GM21717 (cell line): ENCODE data around the gene GMDS.
A peak's percentile ranks its signal among the peaks of the same experiment; 100 is the strongest.

ENCODE experiments used
- ATAC-seq: cut with Tn5 transposase; IDR thresholded peaks from one replicate; pipeline ENCODE4 v1.9.1; 2021; ENCODE audit warnings: mild to moderate bottlenecking, moderate library complexity; ENCODE audit not compliant: unreplicated experiment

The GMDS gene

DNA sequence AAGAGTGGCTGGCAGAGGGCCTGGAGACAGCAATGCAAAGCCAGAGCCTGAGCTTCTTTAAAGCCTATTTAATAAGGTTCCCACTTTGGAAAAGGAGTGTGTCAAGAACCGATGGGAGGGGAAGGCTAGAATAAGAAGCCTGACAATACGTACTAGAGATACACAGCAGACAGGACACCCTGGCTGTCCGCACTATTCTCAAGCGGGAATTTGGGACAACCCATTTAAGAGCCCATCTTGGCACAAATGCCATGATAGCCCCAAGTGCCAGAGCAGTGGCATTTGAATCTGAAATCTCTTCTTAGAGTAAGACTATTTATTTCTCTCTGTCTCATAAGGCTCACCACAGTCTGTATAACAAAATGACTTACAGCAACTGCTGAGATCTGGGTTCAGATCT, 3.1 kb downstream of the GMDS start:
- ATAC-seq, result no peak

DNA sequence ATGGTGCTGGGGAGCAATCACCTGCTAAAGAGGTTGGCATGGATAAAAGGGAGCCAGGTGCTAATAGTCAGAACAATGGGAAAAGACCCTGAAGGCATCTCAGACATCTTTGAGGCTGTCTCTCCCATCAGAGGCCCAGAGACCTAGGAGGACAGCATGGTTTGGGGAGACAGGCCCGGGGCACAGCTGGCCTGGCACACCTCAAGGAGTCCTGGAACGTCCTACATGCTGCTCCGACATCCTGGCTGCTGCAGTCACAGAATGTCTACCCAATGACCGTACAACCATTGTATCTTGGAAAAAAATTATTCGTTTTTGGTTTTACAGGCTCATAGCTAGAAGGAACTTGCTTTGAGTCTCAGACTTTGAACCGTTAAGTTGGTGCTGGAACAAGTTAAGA, 4.4 kb downstream of the GMDS start:
- ATAC-seq, result no peak

DNA sequence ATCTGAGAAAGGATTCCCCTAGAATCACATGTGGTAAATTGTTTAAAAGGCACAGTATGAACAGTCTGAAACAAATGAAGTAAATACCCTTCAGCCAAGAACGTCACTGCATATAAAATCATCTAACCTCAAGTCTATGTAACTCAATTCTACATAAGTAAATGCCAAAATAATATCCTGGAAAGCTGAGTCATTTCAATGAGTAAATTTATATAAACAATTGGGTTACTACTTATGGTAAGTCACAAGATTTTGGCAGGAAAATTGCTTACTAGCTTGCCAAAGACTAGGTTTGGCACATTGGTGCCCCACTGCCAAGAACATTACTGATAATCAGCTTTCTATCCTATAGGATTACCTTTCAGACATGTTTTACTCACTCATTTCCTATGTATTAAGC, 8.4 kb downstream of the GMDS start:
- ATAC-seq, result no peak

DNA sequence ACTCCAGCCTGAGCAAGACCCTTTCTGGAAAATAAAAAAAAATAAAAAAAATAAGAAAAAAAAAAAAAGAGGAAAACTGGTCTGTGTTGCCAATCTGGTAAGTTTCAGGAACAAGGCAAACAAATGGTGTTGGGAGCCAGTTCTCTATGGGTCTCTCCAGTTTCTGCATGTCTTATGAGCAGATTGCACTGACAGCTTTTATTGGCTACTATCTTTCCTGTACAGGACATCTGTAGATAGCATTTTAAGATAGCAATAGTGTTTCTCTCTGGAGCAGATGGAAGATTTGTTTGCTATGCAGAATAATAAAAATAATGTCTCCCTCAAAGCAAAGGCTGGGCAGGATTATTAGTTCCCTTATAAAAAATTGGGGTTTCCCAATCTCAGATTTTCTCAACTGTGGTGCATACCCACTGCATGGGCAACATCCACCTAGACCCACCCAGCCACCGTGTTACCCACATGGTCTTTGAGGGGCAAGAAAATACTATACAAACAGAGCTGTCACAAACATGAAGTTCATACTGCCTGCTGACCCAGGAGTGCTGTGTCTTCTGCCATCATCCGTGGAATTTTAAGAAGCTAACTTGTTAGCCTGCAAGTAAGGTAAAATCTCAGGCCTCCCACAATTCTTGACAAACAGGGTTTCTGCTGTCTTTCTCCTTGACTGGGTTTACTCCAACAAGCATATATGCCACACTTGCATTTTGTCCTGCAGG, 9.5 kb downstream of the GMDS start:
- no peak for ATAC-seq

DNA sequence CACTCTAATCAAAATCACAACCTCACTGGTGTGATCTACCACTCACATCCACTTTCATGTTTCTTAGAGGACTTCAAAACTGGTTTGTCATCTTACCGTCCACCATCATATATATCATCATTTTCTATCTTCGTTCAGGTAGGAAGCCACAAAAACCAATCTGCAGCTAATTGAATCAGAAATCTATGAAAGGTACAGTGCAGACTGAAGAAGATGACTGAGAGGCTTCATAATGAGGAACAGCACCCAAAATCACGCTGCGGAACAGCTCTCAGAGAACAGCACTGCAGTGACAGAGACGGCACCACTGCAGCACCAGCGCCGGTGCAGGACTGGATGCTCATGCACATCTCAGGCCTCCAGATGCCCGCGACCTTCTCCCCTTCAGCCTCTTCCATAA, 13.0 kb downstream of the GMDS start:
- no peak for ATAC-seq

DNA sequence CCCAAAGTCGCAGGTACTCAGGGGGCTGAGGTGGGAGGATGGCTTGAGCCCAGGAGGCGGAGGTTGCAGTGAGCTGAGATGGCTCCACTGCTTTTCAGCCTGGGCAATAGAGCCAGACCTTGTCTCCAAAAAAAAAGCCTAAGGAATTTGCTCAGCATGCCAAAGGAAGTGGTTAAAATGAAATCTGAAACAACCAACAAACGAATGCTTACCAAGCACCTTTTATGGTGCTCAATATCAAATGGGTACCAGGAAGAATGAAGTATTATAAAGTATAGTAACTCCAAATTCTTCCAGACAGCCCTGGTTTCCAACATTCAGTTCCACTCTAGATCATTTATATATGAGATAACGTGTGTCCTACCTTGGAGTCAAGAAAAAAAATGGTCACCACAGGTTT, 14.0 kb downstream of the GMDS start:
- no peak for ATAC-seq

DNA sequence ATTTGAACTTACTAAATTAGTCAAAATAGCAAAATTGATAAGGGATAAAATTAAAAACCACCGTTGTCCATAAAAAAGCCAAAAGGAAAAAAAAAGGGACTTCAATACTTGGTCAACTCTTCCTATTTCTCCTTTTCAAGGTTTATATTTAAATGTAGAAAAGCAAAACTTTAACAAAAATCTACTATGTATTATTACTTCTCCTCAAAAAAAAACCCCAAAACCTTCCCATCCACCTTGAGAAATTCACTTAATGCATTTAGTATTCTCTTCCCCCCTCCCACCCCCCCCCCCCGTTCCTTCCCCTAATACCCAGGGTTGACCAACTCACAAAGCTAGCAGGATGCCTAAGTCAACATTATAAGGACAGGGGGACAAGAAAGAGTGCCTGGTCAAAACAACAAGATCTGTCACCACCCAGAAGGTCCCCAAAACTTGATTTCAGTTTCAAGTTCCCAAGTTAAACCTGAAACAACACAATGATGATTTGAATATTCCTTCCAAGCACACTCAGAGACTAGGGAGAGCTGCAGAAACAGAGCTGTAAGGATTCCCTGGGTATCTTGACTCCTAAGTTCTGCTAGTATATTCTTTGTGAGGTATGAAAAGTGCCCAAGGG, 14.6 kb downstream of the GMDS start:
- ATAC-seq, result peak; percentile 73

DNA sequence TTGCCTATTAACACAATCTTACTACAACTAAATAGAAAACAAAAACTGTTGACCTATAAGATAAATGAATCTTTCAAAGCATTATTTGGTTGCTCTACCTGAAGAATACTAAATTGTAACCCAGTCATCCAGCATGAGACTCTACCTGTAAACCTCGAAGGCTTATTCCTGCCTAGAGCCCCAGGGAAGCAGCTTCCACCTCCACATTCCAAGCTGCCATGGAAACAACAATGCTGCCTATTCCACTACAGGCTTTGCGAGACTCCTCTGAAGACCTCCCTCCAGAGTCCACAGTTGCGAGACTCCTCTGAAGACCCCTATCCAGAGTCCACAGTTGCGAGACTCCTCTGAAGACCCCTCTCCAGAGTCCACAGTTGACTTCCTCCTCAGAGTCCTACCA, 15.7 kb downstream of the GMDS start:
- ATAC-seq, result no peak

DNA sequence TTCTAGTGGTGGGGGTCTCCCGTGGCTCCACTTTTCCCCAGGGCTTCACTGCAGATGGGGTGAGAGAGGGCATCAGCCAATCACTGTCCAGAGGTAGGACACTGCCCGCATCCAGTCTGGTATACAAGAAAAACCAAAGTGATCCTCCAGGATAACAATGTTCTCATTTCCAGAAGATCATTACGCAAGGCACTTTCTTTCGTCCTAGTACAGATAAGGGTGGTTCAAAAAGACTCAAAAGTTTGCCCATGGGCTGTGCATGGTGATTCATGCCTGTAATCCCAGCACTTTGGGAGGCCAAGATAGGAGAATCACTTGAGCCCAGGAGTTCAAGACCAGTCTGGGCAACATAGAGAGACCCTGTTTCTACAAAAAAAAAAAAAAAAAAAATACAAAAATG, 16.4 kb downstream of the GMDS start:
- ATAC-seq, result no peak

DNA sequence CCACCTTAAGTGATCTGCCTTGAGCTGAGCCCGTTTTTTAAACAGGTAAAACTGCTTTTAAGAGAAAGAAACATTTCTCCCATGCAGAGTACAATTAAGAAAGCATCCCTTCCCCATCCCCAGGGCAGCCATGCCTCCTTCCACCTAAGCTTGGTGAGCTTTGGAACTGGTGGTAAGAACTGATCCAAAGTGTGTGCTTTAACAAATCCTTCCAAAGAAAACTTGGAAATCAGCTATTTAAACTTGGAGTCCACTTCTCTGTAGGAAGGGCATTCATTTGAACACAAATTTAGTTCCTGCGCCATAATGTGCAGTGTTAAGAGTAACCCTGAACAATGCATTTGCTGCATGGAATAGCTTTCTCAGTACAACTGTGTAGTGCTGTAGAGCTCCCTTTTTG, 17.0 kb downstream of the GMDS start:
- ATAC-seq, result no peak

DNA sequence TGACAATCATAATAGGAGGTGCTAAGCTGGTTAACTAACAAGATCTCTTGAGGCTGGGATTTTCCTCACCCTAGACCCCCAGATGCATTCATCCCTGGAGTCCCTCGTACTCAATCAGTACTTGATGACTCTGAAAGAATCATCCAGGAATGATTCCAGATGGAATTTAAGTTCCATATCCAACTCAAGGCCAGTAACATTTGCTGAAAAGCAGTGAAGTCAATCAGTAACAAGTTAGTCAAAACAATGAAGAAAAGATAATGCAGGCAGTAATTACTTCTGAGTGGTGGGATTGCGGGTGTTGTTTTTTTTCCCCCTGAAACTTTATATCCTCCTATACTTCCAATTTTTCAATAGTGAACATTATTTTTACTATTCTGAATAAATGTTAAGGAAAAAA, 18.6 kb downstream of the GMDS start:
- ATAC-seq, result no peak

DNA sequence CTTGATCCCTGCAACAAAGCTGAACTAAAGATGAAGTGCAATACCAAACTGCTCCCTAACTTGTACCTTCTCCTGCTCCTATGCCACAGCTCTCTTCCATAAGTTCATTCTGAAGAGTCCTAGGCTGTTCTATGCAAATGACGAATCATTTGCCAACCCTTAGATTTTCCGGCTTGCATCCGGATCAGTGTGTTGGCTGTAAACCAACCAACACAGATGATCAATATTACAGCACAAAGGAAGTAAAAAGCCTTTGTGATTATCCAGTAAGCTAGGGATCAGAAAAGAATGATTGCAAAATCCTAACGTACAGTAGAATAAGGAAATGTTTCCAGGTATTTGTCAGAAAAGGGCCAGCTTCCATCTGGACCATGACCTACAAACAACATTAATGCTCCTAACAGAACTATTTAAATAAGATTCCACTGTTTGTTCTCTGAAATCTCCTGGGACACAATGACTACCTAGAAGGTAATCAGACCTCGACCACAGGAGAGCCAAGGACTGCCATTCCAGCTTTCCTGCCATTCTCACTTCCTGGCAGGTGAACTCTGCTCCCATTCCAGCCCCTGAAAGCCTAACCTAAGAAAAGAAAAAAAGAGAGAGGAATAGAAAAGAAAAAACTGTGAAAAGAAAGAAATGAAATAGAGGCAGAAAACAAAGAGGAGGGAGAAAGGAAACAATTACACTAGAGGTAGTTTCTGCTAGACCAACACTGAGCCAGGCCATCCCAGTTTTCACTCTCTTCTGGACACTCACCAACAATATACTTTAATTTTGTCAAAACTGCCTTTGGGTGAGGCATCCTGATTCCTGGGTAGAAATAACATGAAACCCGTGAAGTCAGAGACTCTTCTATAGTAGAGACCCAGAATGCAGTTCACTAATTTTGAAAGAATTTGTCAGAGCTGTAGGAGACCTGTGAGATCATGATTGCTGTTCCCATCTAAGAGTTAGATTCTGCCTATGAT, 19.7 kb downstream of the GMDS start:
- no peak for ATAC-seq

DNA sequence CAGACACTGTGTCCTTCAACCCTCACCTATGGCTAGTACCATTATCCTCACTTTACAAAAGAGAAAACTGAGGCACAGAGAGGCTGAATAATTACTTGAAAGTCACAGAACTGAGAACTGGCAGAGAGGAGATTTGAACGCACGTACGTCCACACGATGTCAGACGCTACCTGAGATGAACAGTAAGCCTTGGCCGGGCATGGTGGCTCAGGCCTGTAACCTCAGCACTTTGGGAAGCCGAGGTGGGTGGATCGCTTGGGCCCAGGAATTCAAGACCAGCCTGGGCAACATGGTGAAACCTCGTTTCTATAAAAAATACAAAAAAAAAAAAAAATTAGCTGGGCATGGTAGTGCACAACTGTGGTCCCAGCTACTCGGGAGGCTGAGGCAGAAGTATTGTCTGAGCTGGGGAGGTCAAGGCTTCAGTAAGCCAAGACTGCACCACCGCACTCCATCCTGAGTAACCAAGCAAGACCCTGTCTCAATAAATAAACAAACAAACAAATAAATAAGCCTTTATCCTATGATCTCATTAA, 20.5 kb downstream of the GMDS start:
- ATAC-seq, result no peak

DNA sequence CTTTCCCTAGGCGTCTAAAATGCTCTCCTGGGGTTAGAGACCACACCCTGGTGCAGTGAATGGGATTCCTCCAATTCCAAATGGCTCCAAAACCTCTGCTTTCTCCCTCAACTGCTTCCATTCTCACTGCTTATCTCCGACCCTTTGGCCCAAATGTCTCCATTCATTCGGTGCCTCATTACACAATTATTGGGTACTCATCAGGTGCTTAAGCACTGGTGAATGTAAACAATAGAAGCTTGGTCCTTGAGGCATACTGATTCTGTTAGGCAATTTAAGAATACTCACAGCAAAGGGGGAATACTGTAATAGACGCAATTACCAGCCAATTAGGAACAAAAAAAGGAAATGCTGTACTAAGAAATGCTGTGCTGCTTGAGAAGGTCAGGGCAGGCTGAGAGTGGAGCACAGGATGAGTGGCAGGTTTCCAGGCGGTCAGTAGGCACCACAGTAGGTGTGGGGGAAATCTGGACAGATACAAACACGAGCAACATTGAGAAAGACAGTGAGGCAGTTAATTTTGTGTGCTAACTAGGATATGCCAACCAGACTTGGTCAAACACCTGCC, 23.0 kb downstream of the GMDS start:
- ATAC-seq, result no peak

DNA sequence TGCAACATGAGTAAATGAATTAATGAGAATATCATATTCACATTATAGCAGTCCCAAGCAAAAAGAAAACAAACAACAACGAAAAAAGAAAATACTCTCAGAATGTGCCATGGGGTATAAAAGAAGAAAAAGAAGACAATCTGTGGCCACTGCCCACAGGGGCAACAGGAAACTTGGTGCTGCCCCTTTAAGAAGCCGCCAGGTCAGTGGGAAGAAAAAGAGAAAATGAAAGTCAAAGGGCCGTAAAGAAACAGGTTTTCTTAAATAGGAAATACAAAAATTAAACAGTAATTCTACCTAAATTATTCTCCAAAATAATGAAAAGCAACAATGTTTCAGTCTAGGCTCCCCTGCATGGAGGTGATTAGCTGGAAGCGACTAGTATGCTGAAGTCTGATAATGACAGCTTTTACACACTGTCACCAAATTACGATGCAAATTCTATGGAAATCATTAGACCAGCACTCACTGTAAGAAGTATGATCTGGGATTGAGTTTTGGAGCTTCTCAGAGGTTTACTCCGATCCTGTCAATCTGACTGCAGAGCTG, 23.6 kb downstream of the GMDS start:
- no peak for ATAC-seq

DNA sequence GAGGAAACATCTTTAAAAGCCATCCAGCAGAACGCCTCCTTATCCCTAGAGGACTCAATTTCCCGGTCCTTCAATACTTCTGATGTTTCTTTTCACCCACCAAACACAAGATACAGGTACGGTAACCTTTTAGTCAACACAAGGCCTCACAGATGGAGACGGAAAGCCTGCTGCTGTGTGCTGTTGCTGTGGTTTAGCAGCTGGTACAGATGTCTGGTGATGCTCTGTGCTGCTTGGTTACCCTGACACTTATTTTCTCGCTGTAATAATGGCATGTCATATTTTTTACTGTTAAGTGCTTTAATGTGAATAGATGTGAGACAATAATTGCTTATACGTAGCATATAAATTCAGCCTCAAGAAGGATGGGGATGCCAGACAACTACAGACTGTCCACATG, 25.3 kb downstream of the GMDS start:
- no peak for ATAC-seq

DNA sequence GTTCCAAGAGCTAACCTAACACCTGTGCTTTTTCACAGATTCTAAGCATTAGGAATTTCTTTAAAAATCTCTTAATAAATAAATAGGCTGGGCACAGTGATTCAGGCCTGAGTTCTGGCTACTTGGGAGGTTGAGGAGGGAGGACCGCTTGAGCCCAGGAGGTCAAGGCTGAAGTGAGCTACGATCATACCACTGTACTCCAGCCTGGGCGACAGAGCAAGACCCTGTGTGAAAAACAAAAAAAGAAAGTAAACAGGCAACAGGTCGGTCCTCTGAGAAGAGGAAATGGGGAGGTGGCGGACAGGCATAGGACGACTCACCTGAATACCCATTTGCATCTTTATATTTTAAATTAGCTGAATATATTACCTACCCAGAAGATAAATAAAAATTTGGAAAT, 26.5 kb downstream of the GMDS start:
- ATAC-seq, result no peak

DNA sequence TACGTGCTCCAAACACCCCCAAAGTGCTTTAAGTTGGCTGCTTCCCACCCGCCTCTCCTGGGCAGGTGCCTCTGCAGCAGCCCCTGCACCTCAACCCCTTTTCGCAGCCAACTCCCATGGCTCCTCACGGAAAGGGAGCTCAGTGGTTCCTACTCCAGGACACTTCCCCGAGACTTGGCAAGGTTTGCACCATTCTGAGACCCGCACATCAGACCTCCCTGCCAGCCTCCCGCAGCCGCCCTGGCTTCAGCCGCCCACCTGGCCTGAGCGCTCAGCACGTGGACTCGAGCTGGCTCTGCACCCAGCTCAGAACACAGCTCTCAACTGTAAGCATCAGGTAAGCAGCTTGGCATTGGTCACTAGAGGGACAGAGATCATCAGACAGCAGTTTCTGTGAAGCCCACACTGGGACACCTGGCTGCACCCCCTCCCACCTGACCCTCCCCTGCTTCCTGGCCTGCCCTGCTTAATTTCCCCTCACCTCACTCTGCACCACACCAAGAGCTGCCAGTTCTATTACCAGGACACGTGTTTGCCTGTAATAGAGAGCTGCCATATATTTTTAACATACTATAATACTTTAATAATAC, 28.5 kb downstream of the GMDS start:
- ATAC-seq, result no peak

DNA sequence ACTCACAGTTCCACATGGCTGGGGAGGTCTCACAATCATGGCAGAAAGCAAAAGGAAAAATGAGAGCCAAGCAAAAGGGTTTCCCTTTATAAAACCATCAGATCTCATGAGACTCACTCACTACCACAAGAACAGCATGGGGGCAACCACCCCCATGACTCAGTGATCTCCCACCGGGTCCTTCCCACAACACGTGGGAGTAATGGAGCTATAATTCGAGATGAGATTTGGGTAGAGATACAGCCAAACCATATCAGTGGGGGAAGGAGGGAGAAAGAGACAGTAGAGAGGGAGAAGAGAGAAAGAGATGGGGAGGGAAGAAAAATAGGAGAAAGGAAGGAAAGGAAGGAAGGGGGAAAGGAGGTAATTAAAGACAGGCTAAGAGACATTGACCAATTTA, 30.1 kb downstream of the GMDS start:
- no peak for ATAC-seq

DNA sequence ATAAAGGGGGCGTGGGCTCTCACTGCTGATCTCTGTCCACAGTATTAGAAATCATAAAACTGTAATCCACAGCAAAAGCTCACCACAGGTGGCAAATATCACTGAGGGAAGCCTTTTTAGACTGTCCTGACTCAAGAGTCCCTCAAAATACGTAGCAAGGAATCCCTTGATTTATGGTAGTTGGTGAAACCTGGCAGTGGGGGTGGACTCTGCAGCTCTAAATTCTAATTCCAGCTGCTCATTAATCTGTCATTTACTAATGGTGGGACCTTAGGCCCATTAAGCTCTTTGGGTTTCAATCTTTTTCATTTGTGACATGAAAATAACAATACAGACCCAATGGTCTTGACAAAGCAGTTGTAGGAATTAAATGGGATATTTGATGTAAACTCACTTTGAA, 32.3 kb downstream of the GMDS start:
- no peak for ATAC-seq
